HepG2 (cell line): ENCODE data around the gene TST. TPM values are rescaled to one million over a fixed set of nuclear protein-coding genes. Genes with fewer than 3 reads are reported as not detected.
A peak's percentile ranks its signal among the peaks of the same experiment; 100 is the strongest.

Experiments used
- AKAP8 ChIP-seq: sonication (generic); formaldehyde crosslinking; IDR thresholded peaks from 2 replicates; pipeline ENCODE4 v1.5.1; 2020; ENCODE audit warnings: mild to moderate bottlenecking, missing genetic modification reagents
- ATF7 ChIP-seq, 2 experiments: fragments of 450-650 bp in 1 of 2; sonication (generic) in 1 of 2; formaldehyde crosslinking in 1 of 2; IDR thresholded peaks; 2 replicates each; pipeline versions ENCODE4 v1.4.0 to v1.6.1; 2016 to 2020; ENCODE audit warnings: antibody characterized with exemption in 1 of 2, mild to moderate bottlenecking in 1 of 2, missing genetic modification reagents in 1 of 2
- CHCHD3 ChIP-seq: sonication (generic); formaldehyde crosslinking; IDR thresholded peaks from 2 replicates; pipeline ENCODE4 v1.8.0; 2022; ENCODE audit warnings: mild to moderate bottlenecking, missing genetic modification reagents, moderate library complexity
- ELF4 ChIP-seq: sonication (generic); formaldehyde crosslinking; IDR thresholded peaks from 2 replicates; pipeline ENCODE4 v1.5.0; 2020; ENCODE audit warnings: missing genetic modification reagents, mild to moderate bottlenecking, moderate library complexity, borderline replicate concordance
- ETV5 ChIP-seq: IDR thresholded peaks from 2 replicates; pipeline ENCODE4 v1.6.1; 2018; ENCODE audit warnings: missing biosample characterization, missing genetic modification reagents, inconsistent platforms, borderline replicate concordance
- FOSL2 ChIP-seq: sonication (generic); formaldehyde crosslinking; IDR thresholded peaks from 2 replicates; pipeline ENCODE4 v1.4.0; 2020; ENCODE audit warnings: missing genetic modification reagents
- KLF11 ChIP-seq: IDR thresholded peaks from 2 replicates; pipeline ENCODE4 v1.6.1; 2016; ENCODE audit warnings: missing compliant biosample characterization
- MEIS1 ChIP-seq: sonication (generic); formaldehyde crosslinking; IDR thresholded peaks from 2 replicates; pipeline ENCODE4 v1.9.0; 2021; ENCODE audit warnings: mild to moderate bottlenecking, missing genetic modification reagents, moderate library complexity, borderline replicate concordance
- NFE2L1 ChIP-seq: sonication (generic); formaldehyde crosslinking; IDR thresholded peaks from 2 replicates; pipeline ENCODE4 v1.4.0; 2020; ENCODE audit warnings: missing genetic modification reagents, mild to moderate bottlenecking, borderline replicate concordance
- PAWR ChIP-seq: sonication (generic); formaldehyde crosslinking; IDR thresholded peaks from 2 replicates; pipeline ENCODE4 v1.4.0; 2020; ENCODE audit warnings: missing genetic modification reagents, mild to moderate bottlenecking, borderline replicate concordance
- POLR2A ChIP-seq, 2 experiments: IDR thresholded peaks; 2 replicates each; pipeline ENCODE4 v1.6.1; 2011; ENCODE audit warnings: low read depth in 2 of 2, low read length in 2 of 2, mild to moderate bottlenecking in 1 of 2, moderate library complexity in 1 of 2; ENCODE audit not compliant: insufficient read depth in 1 of 2
- PTBP1 ChIP-seq: fragments of 200-400 bp; formaldehyde crosslinking; IDR thresholded peaks from 2 replicates; pipeline ENCODE4 v1.6.1; 2018; ENCODE audit warnings: low read length, low read depth; ENCODE audit not compliant: poor library complexity, severe bottlenecking
- RAD51 ChIP-seq: fragments of 450-650 bp; IDR thresholded peaks from 2 replicates; pipeline ENCODE4 v1.6.1; 2016; ENCODE audit warnings: borderline replicate concordance
- RFXANK ChIP-seq: IDR thresholded peaks from 2 replicates; pipeline ENCODE4 v1.6.1; 2016
- SIN3A ChIP-seq: IDR thresholded peaks from 2 replicates; pipeline ENCODE4 v1.6.1; 2011; ENCODE audit warnings: low read depth, mild to moderate bottlenecking, control low read depth, low read length, borderline replicate concordance
- SSRP1 ChIP-seq: IDR thresholded peaks from 2 replicates; pipeline ENCODE4 v1.6.1; 2016; ENCODE audit warnings: control low read depth
- WIZ ChIP-seq: sonication (generic); formaldehyde crosslinking; IDR thresholded peaks from 2 replicates; pipeline ENCODE4 v1.5.1; 2020; ENCODE audit warnings: mild to moderate bottlenecking, missing genetic modification reagents
- ZBTB8A ChIP-seq: sonication (generic); formaldehyde crosslinking; IDR thresholded peaks from 2 replicates; pipeline ENCODE4 v1.4.0; 2020; ENCODE audit warnings: mild to moderate bottlenecking, low read depth, missing genetic modification reagents, borderline replicate concordance
- ZFP1 ChIP-seq: IDR thresholded peaks from 2 replicates; pipeline ENCODE4 v1.6.1; 2016
- ZIK1 ChIP-seq: sonication (generic); formaldehyde crosslinking; IDR thresholded peaks from 2 replicates; pipeline ENCODE4 v1.5.0; 2020; ENCODE audit warnings: mild to moderate bottlenecking, low read depth, missing genetic modification reagents, borderline replicate concordance
- ZNF207 ChIP-seq: fragments of 450-650 bp; IDR thresholded peaks from 2 replicates; pipeline ENCODE4 v1.6.1; 2016; ENCODE audit warnings: antibody characterized with exemption, borderline replicate concordance
- ZNF317 ChIP-seq: sonication (generic); formaldehyde crosslinking; IDR thresholded peaks from 2 replicates; pipeline ENCODE4 v1.5.0; 2020; ENCODE audit warnings: mild to moderate bottlenecking, missing genetic modification reagents
- ZNF326 ChIP-seq: sonication (generic); formaldehyde crosslinking; IDR thresholded peaks from 2 replicates; pipeline ENCODE4 v1.4.0; 2020; ENCODE audit warnings: missing genetic modification reagents, borderline replicate concordance
- ZNF430 ChIP-seq: sonication (generic); formaldehyde crosslinking; IDR thresholded peaks from 2 replicates; pipeline ENCODE4 v1.9.0; 2021; ENCODE audit warnings: mild to moderate bottlenecking, missing genetic modification reagents
- ZNF629 ChIP-seq: sonication (generic); formaldehyde crosslinking; conservative IDR thresholded peaks from 2 replicates; pipeline ENCODE4 v1.5.0; 2020; ENCODE audit warnings: missing genetic modification reagents
- ZNF644 ChIP-seq: IDR thresholded peaks from 2 replicates; pipeline ENCODE4 v1.6.1; 2016; ENCODE audit warnings: low read depth
- ZNF660 ChIP-seq: sonication (generic); formaldehyde crosslinking; IDR thresholded peaks from 2 replicates; pipeline ENCODE4 v1.5.1; 2020; ENCODE audit warnings: mild to moderate bottlenecking, low read depth, missing genetic modification reagents, borderline replicate concordance
- ZNF761 ChIP-seq: sonication (generic); formaldehyde crosslinking; conservative IDR thresholded peaks from 2 replicates; pipeline ENCODE4 v1.4.0; 2020; ENCODE audit warnings: mild to moderate bottlenecking, missing genetic modification reagents
- polyA plus RNA-seq, 8 experiments: library from polyadenylated mRNA; depleted of rRNA in 3 of 8; stranded (reverse) in 7 of 8; unstranded in 1 of 8; fragments of >200 nt; fragmentation: Illumina TruSeq in 4 of 8; extraction: Trizol in 4 of 8; gene quantifications; 2 replicates each; pipeline versions ENCODE4 v1.2.1 to v1.2.3, GENCODE V29; 2011 to 2016; ENCODE audit warnings: low read depth in 4 of 8, missing spikeins in 1 of 8, mixed read lengths in 1 of 8; ENCODE audit not compliant: insufficient read depth in 1 of 8
- total RNA-seq, 5 experiments: library from RNA; depleted of rRNA; stranded (reverse); fragments of >200 nt; fragmentation: Illumina TruSeq; extraction: Trizol; gene quantifications; 2 replicates each; pipeline ENCODE4 v1.2.3, GENCODE V29; 2016; ENCODE audit warnings: low read depth in 1 of 5
- TF ChIP-seq, protein P1 (sequence below): sonication (generic); formaldehyde crosslinking; IDR thresholded peaks from 2 replicates; pipeline ENCODE4 v1.5.1; 2020; ENCODE audit warnings: mild to moderate bottlenecking, missing genetic modification reagents, borderline replicate concordance
- TF ChIP-seq, protein P2 (sequence below): sonication (generic); formaldehyde crosslinking; IDR thresholded peaks from 2 replicates; pipeline ENCODE4 v1.4.0; 2020; ENCODE audit warnings: mild to moderate bottlenecking, missing genetic modification reagents

Gene TST
- total and polyA plus RNA-seq, 2 of the 13 experiments (the other 11 are each of a cell fraction or from before 2014, with no cell fraction given) = 44.6 to 63.6 TPM

GRCh38 chr22:37033605-37034430 is 14.6 kb upstream of the TST start (continued):
- TF ChIP-seq PAWR (CRISPR knock-in tag) (no peak), ATF7 (IDR thresholded peaks at IDR 0.05) (no peak), ATF7 (CRISPR knock-in tag; IDR thresholded peaks at IDR 0.05) (no peak), SIN3A (no peak), ZNF430 (CRISPR knock-in tag) (peak; percentile 64; the same call in 1 of the 2 replicates), ZNF660 (CRISPR knock-in tag) (no peak), RFXANK (no peak), SSRP1 (CRISPR knock-in tag) (no peak), RAD51 (no peak), MEIS1 (CRISPR knock-in tag) (no peak), ZBTB8A (no peak), NFE2L1 (CRISPR knock-in tag) (peak; percentile 87), ZNF317 (no peak), PTBP1 (no peak), ZNF761 (CRISPR knock-in tag) (no peak), AKAP8 (CRISPR knock-in tag) (0 out of 2 replicates have a peak, but pooled peaks have one; percentile 45), ZIK1 (CRISPR knock-in tag) (no peak), ZNF207 (no peak), ZNF644 (CRISPR knock-in tag) (no peak), CHCHD3 (no peak), ETV5 (CRISPR knock-in tag) (peak; percentile 67; the same call in 1 of the 2 replicates), ELF4 (no peak), ZFP1 (CRISPR knock-in tag) (no peak; the same call in 1 of the 2 replicates), KLF11 (no peak), ZNF629 (CRISPR knock-in tag) (peak; percentile 85), ZNF326 (no peak), FOSL2 (CRISPR knock-in tag) (no peak), WIZ (CRISPR knock-in tag) (peak; percentile 70; the same call in 1 of the 2 replicates), POLR2A (IDR thresholded peaks at IDR 0.05; ENCODE audit: insufficient read depth in 1 of 2, low read depth in 2 of 2, low read length in 2 of 2) (peak; percentile 40 to 65)
- TF ChIP-seq, protein P1, sequence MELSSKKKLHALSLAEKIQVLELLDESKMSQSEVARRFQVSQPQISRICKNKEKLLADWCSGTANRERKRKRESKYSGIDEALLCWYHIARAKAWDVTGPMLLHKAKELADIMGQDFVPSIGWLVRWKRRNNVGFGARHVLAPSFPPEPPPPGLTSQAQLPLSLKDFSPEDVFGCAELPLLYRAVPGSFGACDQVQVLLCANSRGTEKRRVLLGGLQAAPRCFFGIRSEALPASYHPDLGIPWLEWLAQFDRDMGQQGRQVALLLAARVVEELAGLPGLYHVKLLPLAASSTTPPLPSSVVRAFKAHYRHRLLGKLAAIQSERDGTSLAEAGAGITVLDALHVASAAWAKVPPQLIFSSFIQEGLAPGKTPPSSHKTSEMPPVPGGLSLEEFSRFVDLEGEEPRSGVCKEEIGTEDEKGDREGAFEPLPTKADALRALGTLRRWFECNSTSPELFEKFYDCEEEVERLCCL = no peak; the same call in 1 of the 2 replicates
- TF ChIP-seq, protein P2, sequence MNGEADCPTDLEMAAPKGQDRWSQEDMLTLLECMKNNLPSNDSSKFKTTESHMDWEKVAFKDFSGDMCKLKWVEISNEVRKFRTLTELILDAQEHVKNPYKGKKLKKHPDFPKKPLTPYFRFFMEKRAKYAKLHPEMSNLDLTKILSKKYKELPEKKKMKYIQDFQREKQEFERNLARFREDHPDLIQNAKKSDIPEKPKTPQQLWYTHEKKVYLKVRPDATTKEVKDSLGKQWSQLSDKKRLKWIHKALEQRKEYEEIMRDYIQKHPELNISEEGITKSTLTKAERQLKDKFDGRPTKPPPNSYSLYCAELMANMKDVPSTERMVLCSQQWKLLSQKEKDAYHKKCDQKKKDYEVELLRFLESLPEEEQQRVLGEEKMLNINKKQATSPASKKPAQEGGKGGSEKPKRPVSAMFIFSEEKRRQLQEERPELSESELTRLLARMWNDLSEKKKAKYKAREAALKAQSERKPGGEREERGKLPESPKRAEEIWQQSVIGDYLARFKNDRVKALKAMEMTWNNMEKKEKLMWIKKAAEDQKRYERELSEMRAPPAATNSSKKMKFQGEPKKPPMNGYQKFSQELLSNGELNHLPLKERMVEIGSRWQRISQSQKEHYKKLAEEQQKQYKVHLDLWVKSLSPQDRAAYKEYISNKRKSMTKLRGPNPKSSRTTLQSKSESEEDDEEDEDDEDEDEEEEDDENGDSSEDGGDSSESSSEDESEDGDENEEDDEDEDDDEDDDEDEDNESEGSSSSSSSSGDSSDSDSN (CRISPR knock-in tag) = peak; percentile 38
